ENCODE results near the gene TRDN. TPM values are rescaled to one million over a fixed set of nuclear protein-coding genes. Genes with fewer than 3 reads are reported as not detected.

Gene TRDN
- total RNA-seq, 4 donors from 2014 or later: not detected

- H3K27me3 ChIP-seq: no peaks in the 10 kb centered on the region
- TF ChIP-seq CTCF (IDR thresholded peaks at IDR 0.05) (no peak), POLR2A (IDR thresholded peaks at IDR 0.05) (no peak)
- H3K36me3 ChIP-seq: no peaks in the 10 kb centered on the region
- no peak for DNase-seq
- H3K4me1 ChIP-seq: no peaks in the 10 kb centered on the region
- no peak overlapping the region for H3K4me3 ChIP-seq
- H3K9me3 ChIP-seq: no peaks in the 10 kb centered on the region
- intact Hi-C loops (cut with DNase I): no loop called here
- 83 to 90% methylated on average over 2 of the region's 2 CpGs for WGBS, 2 donors
- H3K27ac ChIP-seq: no peak overlapping the region
Measured at GRCh38 chr6:123372737-123373136, 264.0 kb downstream of the TRDN start.

GRCh38 chr6:123363912-123364311 is 272.8 kb downstream of the TRDN start:
- TF ChIP-seq POLR2A (IDR thresholded peaks at IDR 0.05) (no peak), CTCF (IDR thresholded peaks at IDR 0.05) (no peak)
- 58 to 65% methylated on average over 2 of the region's 2 CpGs for WGBS, 2 donors
- no peak overlapping the region for H3K4me3 ChIP-seq
- intact Hi-C loops (cut with DNase I): no loop called here
- no peak for DNase-seq
- H3K36me3 ChIP-seq: no peaks in the 10 kb centered on the region
- H3K27me3 ChIP-seq: no peaks in the 10 kb centered on the region
- no peaks in the 10 kb centered on the region for H3K4me1 ChIP-seq
- H3K9me3 ChIP-seq: no peaks in the 10 kb centered on the region
- no peak overlapping the region for H3K27ac ChIP-seq

DNA sequence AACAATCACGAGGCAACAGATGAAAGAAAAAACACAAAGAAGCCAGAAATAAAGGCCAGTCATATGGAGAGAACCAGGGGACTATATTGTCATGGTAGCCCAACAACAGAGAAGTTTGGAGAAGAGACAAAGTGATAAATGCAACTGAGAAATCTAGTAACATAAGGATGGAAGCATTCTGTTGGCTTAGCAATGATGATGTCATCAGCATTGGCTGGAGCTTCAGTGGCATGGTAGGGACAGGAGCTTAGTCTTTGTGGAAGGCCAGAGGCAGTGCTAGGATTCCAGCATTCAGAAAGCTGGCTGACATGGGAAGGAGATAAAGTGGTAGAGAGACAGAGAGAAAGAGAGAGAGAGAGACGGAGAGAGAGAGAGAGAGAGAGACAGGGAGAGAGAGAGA is 276.4 kb downstream of the TRDN start:
- no peak for DNase-seq
- H3K27ac ChIP-seq: no peak overlapping the region
- H3K9me3 ChIP-seq: no peaks in the 10 kb centered on the region
- intact Hi-C loops (cut with DNase I): no loop called here
- H3K36me3 ChIP-seq: no peaks in the 10 kb centered on the region
- TF ChIP-seq POLR2A (IDR thresholded peaks at IDR 0.05) (no peak), CTCF (IDR thresholded peaks at IDR 0.05) (no peak)
- 42 to 59% methylated on average over 2 of the region's 2 CpGs for WGBS, 2 donors
- no peak overlapping the region for H3K4me3 ChIP-seq
- H3K27me3 ChIP-seq: no peaks in the 10 kb centered on the region
- no peaks in the 10 kb centered on the region for H3K4me1 ChIP-seq

GRCh38 chr6:123352705-123353104 is 284.0 kb downstream of the TRDN start:
- no peak overlapping the region for H3K4me3 ChIP-seq
- no peak for TF ChIP-seq CTCF (IDR thresholded peaks at IDR 0.05)
- no peak for TF ChIP-seq POLR2A (IDR thresholded peaks at IDR 0.05)
- intact Hi-C loops (cut with DNase I): no loop called here
- 40 to 51% methylated on average over 3 of the region's 3 CpGs for WGBS, 2 donors
- H3K36me3 ChIP-seq: no peaks in the 10 kb centered on the region
- H3K27ac ChIP-seq: no peak overlapping the region
- no peaks in the 10 kb centered on the region for H3K9me3 ChIP-seq
- no peaks in the 10 kb centered on the region for H3K27me3 ChIP-seq
- DNase-seq: no peak
- no peaks in the 10 kb centered on the region for H3K4me1 ChIP-seq

DNA sequence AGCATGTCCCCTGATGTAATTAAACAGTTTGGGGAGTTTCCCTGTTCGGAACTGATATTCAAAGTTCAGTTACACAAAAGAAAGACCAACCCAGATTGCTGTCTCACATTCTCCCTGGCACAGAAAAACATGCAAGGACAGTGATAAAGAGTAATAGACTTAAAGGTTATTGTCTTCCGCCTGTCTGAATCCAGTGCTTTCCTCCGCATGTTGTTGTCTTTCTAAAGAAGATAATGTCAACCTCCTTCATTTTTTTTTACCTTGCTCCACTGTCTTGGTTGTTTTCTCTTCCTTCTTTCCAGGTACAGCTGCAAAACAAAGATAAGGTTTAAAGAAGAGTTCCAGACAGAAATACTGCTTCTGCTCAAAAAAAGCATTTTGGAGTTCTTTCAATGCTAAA is 284.5 kb downstream of the TRDN start:
- no peaks in the 10 kb centered on the region for H3K4me1 ChIP-seq
- H3K27me3 ChIP-seq: no peaks in the 10 kb centered on the region
- intact Hi-C loops (cut with DNase I): no loop called here
- no peak overlapping the region for H3K27ac ChIP-seq
- no peaks in the 10 kb centered on the region for H3K36me3 ChIP-seq
- DNase-seq: no peak
- TF ChIP-seq CTCF (IDR thresholded peaks at IDR 0.05): no peak
- no peak for TF ChIP-seq POLR2A (IDR thresholded peaks at IDR 0.05)
- H3K4me3 ChIP-seq: no peak overlapping the region
- WGBS, 2 donors: 39 to 43% methylated on average over 3 of the region's 3 CpGs
- no peaks in the 10 kb centered on the region for H3K9me3 ChIP-seq

All from esophagus squamous epithelium (tissue), 5 donors.